H9 (cell line): ENCODE measurements around the gene TNIP1. TPM values are rescaled to one million over a fixed set of nuclear protein-coding genes. Genes with fewer than 3 reads are reported as not detected.

ENCODE experiments used
- DNase-seq: peaks from one replicate; pipeline ENCODE4 v3.0.0-alpha.2; 2017
- H2AFZ ChIP-seq: one replicate; pipeline ENCODE4 v1.6.1; 2013; ENCODE audit warnings: mild to moderate bottlenecking, low read length, control low read depth, moderate library complexity
- H2AK5ac ChIP-seq: 2 replicates; pipeline ENCODE4 v1.6.1; 2013; ENCODE audit warnings: low read length, control low read depth, mixed read lengths; ENCODE audit not compliant: insufficient read length
- H2BK120ac ChIP-seq: one replicate; pipeline ENCODE4 v1.6.1; 2013; ENCODE audit warnings: low read depth, mild to moderate bottlenecking, low read length, control low read depth, inconsistent platforms; ENCODE audit not compliant: poor library complexity, severe bottlenecking
- H2BK12ac ChIP-seq: 2 replicates; pipeline ENCODE4 v1.6.1; 2013; ENCODE audit warnings: low read length, control low read depth, mixed read lengths, low read depth; ENCODE audit not compliant: insufficient read length
- H2BK15ac ChIP-seq: 2 replicates; pipeline ENCODE4 v1.6.1; 2013; ENCODE audit warnings: low read depth, low read length, control low read depth
- H2BK20ac ChIP-seq: one replicate; pipeline ENCODE4 v1.6.1; 2013; ENCODE audit warnings: low read depth, mild to moderate bottlenecking, low read length, control low read depth, inconsistent platforms; ENCODE audit not compliant: poor library complexity, severe bottlenecking
- H2BK5ac ChIP-seq: 2 replicates; pipeline ENCODE4 v1.6.1; 2013; ENCODE audit warnings: low read length, control low read depth, mixed read lengths; ENCODE audit not compliant: insufficient read length
- H3K14ac ChIP-seq: 2 replicates; pipeline ENCODE4 v1.6.1; 2013; ENCODE audit warnings: low read length, control low read depth; ENCODE audit not compliant: insufficient read depth
- H3K18ac ChIP-seq: 2 replicates; pipeline ENCODE4 v1.6.1; 2013; ENCODE audit warnings: low read depth, mild to moderate bottlenecking, mixed read lengths, low read length, control low read depth; ENCODE audit not compliant: insufficient read length
- H3K23ac ChIP-seq: 2 replicates; pipeline ENCODE4 v1.6.1; 2013; ENCODE audit warnings: low read length, control low read depth, mixed read lengths, low read depth; ENCODE audit not compliant: insufficient read length
- H3K23me2 ChIP-seq: 2 replicates; pipeline ENCODE4 v1.6.1; 2013; ENCODE audit warnings: low read depth, mild to moderate bottlenecking, mixed read lengths, low read length, control low read depth; ENCODE audit not compliant: insufficient read length, poor library complexity, severe bottlenecking
- H3K27ac ChIP-seq: 2 replicates; pipeline ENCODE4 v1.5.1; 2013; ENCODE audit warnings: low read length, control low read depth, mixed read lengths, low read depth; ENCODE audit not compliant: insufficient read length
- H3K27me3 ChIP-seq: 2 replicates; pipeline ENCODE4 v1.6.1; 2013; ENCODE audit warnings: low read length, control low read depth, inconsistent platforms; ENCODE audit not compliant: insufficient read depth
- H3K4ac ChIP-seq: 2 replicates; pipeline ENCODE4 v1.6.1; 2013; ENCODE audit warnings: low read depth, mild to moderate bottlenecking, control low read depth, inconsistent platforms, low read length, moderate library complexity
- H3K4me1 ChIP-seq: 2 replicates; pipeline ENCODE4 v1.6.1; 2013; ENCODE audit warnings: low read length, control low read depth, inconsistent platforms; ENCODE audit not compliant: insufficient read depth
- H3K4me2 ChIP-seq: 2 replicates; pipeline ENCODE4 v1.6.1; 2013; ENCODE audit warnings: low read length, control low read depth, mixed read lengths; ENCODE audit not compliant: insufficient read length, insufficient read depth
- H3K56ac ChIP-seq: 2 replicates; pipeline ENCODE4 v1.6.1; 2013; ENCODE audit warnings: low read depth, mild to moderate bottlenecking, mixed read lengths, low read length, control low read depth; ENCODE audit not compliant: insufficient read length
- H3K79me1 ChIP-seq: 2 replicates; pipeline ENCODE4 v1.6.1; 2013; ENCODE audit warnings: low read depth, mild to moderate bottlenecking, moderate library complexity, low read length, control low read depth, inconsistent platforms; ENCODE audit not compliant: insufficient read depth, poor library complexity, severe bottlenecking
- H3K79me2 ChIP-seq: 2 replicates; pipeline ENCODE4 v1.6.1; 2013; ENCODE audit warnings: low read length, control low read depth, inconsistent platforms; ENCODE audit not compliant: insufficient read depth
- H3K9ac ChIP-seq: 2 replicates; pipeline ENCODE4 v1.6.1; 2013; ENCODE audit warnings: low read length, control low read depth, mixed read lengths; ENCODE audit not compliant: insufficient read length; ENCODE audit errors: extremely low read depth
- H3K9me3 ChIP-seq: one replicate; pipeline ENCODE4 v1.6.1; 2013; ENCODE audit warnings: low read depth, low read length, inconsistent platforms; ENCODE audit not compliant: control insufficient read depth
- H3T11ph ChIP-seq: one replicate; pipeline ENCODE4 v1.6.1; 2013; ENCODE audit warnings: mild to moderate bottlenecking, low read length, control low read depth, inconsistent platforms
- H4K20me1 ChIP-seq: one replicate; pipeline ENCODE4 v1.6.1; 2013; ENCODE audit not compliant: control insufficient read depth, insufficient read length, insufficient read depth
- H4K5ac ChIP-seq: 2 replicates; pipeline ENCODE4 v1.6.1; 2013; ENCODE audit warnings: low read depth, mild to moderate bottlenecking, mixed read lengths, low read length, control low read depth; ENCODE audit not compliant: insufficient read length
- H4K8ac ChIP-seq: replicated peaks from 2 replicates; pipeline ENCODE4 v1.6.1; 2013; ENCODE audit warnings: low read length, control low read depth, mixed read lengths, low read depth; ENCODE audit not compliant: insufficient read length
- H4K91ac ChIP-seq: 2 replicates; pipeline ENCODE4 v1.6.1; 2013; ENCODE audit warnings: low read depth, mild to moderate bottlenecking, moderate library complexity, mixed read lengths, low read length, control low read depth; ENCODE audit not compliant: insufficient read length
- H3K27ac Mint-ChIP-seq, 3 experiments: 2 replicates in 2 of 3; 3 replicates in 1 of 3; pipeline ENCODE4 v1.8.0; 2020 to 2021; ENCODE audit warnings: mixed read lengths in 3 of 3, mild to moderate bottlenecking in 1 of 3, moderate library complexity in 1 of 3
- H3K27me3 Mint-ChIP-seq: 2 replicates; pipeline ENCODE4 v1.8.0; 2021; ENCODE audit warnings: low read depth, mild to moderate bottlenecking, moderate library complexity, mixed read lengths
- H3K36me3 Mint-ChIP-seq, 3 experiments: 2 replicates in 2 of 3; 3 replicates in 1 of 3; pipeline ENCODE4 v1.8.0; 2020 to 2021; ENCODE audit warnings: low read depth in 3 of 3, mixed read lengths in 3 of 3; ENCODE audit not compliant: insufficient read depth in 1 of 3
- H3K4me1 Mint-ChIP-seq, 2 experiments: 2 replicates each; pipeline ENCODE4 v1.8.0; 2020; ENCODE audit warnings: mixed read lengths in 2 of 2
- H3K4me3 Mint-ChIP-seq, 2 experiments: 2 replicates in 1 of 2; 3 replicates in 1 of 2; pipeline ENCODE4 v1.8.0; 2020 to 2021; ENCODE audit warnings: mild to moderate bottlenecking in 2 of 2, mixed read lengths in 2 of 2, moderate library complexity in 1 of 2
- H3K9me3 Mint-ChIP-seq, 2 experiments: 2 replicates in 1 of 2; 3 replicates in 1 of 2; pipeline ENCODE4 v1.8.0; 2020; ENCODE audit warnings: mild to moderate bottlenecking in 2 of 2, mixed read lengths in 2 of 2, moderate library complexity in 1 of 2
- WGBS: extraction: QIAGEN DNeasy Blood & Tissue Kit; methylation state at CpG from one replicate; pipeline ENCODE4 v1.1.7; 2013; ENCODE audit warnings: missing lambda C conversion rate, low lambda C conversion rate, mixed read lengths; ENCODE audit not compliant: insufficient read length; ENCODE audit errors: extremely low coverage; 5-methylcytosine and 5-hydroxymethylcytosine counted together
- total RNA-seq: library from RNA; stranded (reverse); gene quantifications from 2 replicates; pipeline ENCODE4 v1.2.1, GENCODE V29; 2021
- TF ChIP-seq, protein P1 (sequence below): fragments of 200-600 bp; sonication (generic); conservative IDR thresholded peaks from 3 replicates; pipeline ENCODE4 v1.8.0; 2021; ENCODE audit warnings: antibody characterized with exemption, mild to moderate bottlenecking

Gene TNIP1
- total RNA-seq, 1 experiment from 2014 or later = 40.8 TPM

- no peak overlapping the region for H3K4me3 Mint-ChIP-seq
- Histone ChIP-seq H3K4me2 (no peak overlapping the region), H3K4ac (no peak overlapping the region), H2AFZ (no peak overlapping the region), H2AK5ac (no peak overlapping the region), H2BK15ac (no peak overlapping the region), H3K27ac (no peak overlapping the region), H2BK5ac (no peak overlapping the region), H2BK20ac (no peak overlapping the region), H3K4me1 (no peaks in the 10 kb centered on the region), H3K23ac (no peak overlapping the region), H3T11ph (no peak overlapping the region), H2BK12ac (no peak overlapping the region), H4K8ac (no peak overlapping the region), H3K23me2 (no peaks in the 10 kb centered on the region), H3K18ac (no peak overlapping the region), H3K79me1 (no peaks in the 10 kb centered on the region), H4K91ac (no peak overlapping the region), H3K9ac (no peak overlapping the region), H3K79me2 (no peaks in the 10 kb centered on the region), H3K9me3 (no peaks in the 10 kb centered on the region), H3K27me3 (no peaks in the 10 kb centered on the region), H2BK120ac (no peak overlapping the region), H4K20me1 (no peaks in the 10 kb centered on the region), H3K56ac (no peak overlapping the region), H3K14ac (no peak overlapping the region), H4K5ac (no peak overlapping the region)
- peaks cover 12 to 41% (median 14%) of the 10 kb centered on the region in 3 experiments; a peak in 6 of 7 replicates for H3K36me3 Mint-ChIP-seq
- no peaks in the 10 kb centered on the region for H3K4me1 Mint-ChIP-seq
- TF ChIP-seq, protein P1, sequence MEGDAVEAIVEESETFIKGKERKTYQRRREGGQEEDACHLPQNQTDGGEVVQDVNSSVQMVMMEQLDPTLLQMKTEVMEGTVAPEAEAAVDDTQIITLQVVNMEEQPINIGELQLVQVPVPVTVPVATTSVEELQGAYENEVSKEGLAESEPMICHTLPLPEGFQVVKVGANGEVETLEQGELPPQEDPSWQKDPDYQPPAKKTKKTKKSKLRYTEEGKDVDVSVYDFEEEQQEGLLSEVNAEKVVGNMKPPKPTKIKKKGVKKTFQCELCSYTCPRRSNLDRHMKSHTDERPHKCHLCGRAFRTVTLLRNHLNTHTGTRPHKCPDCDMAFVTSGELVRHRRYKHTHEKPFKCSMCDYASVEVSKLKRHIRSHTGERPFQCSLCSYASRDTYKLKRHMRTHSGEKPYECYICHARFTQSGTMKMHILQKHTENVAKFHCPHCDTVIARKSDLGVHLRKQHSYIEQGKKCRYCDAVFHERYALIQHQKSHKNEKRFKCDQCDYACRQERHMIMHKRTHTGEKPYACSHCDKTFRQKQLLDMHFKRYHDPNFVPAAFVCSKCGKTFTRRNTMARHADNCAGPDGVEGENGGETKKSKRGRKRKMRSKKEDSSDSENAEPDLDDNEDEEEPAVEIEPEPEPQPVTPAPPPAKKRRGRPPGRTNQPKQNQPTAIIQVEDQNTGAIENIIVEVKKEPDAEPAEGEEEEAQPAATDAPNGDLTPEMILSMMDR = no peak
- no CpG with 5 or more reads among the region's 8 CpGs for WGBS
- H3K27ac Mint-ChIP-seq = peak overlapping the region in 2 of 3 experiments; percentile 8 to 44; a peak in 3 of 7 replicates
- no peaks in the 10 kb centered on the region for H3K9me3 Mint-ChIP-seq
- no peak for DNase-seq
- H3K27me3 Mint-ChIP-seq = no peaks in the 10 kb centered on the region
Measured at GRCh38 chr5:151108566-151108965, 27.7 kb upstream of the TNIP1 start.
